Measurements from ENCODE around the gene PRRC2B.

PRRC2B gene

GRCh38 chr9:131490514-131490913 lies 96.6 kb downstream of the PRRC2B start:
- Histone ChIP-seq H3K4me3 (ENCODE audit: low read length) (no peak overlapping the region), H3K9me3 (ENCODE audit: control insufficient read depth, low read length) (no peaks in the 10 kb centered on the region), H3K36me3 (ENCODE audit: control insufficient read depth, insufficient read depth, low read length) (peaks cover 53% of the 10 kb centered on the region), H3K27me3 (ENCODE audit: control insufficient read depth, insufficient read depth, low read length) (no peaks in the 10 kb centered on the region), H3K4me1 (ENCODE audit: control insufficient read depth, insufficient read depth, low read length) (no peaks in the 10 kb centered on the region), H3K9ac (ENCODE audit: low read length) (no peak overlapping the region)

- no peaks in the 10 kb centered on the region for H3K4me1 ChIP-seq (ENCODE audit: control insufficient read depth, insufficient read depth, low read length)
- no peak overlapping the region for H3K4me3 ChIP-seq (ENCODE audit: low read length)
- no peak overlapping the region for H3K9ac ChIP-seq (ENCODE audit: low read length)
- H3K36me3 ChIP-seq (ENCODE audit: control insufficient read depth, insufficient read depth, low read length) = peaks cover 53% of the 10 kb centered on the region
- H3K9me3 ChIP-seq (ENCODE audit: control insufficient read depth, low read length) = no peaks in the 10 kb centered on the region
- no peaks in the 10 kb centered on the region for H3K27me3 ChIP-seq (ENCODE audit: control insufficient read depth, insufficient read depth, low read length)
These were observed 97.3 kb downstream of the PRRC2B start for GRCh38 chr9:131491001-131491710.

GRCh38 chr9:131492070-131492469 lies 98.2 kb downstream of the PRRC2B start:
- H3K9me3 ChIP-seq (ENCODE audit: control insufficient read depth, low read length) = no peaks in the 10 kb centered on the region
- no peak overlapping the region for H3K9ac ChIP-seq (ENCODE audit: low read length)
- no peaks in the 10 kb centered on the region for H3K27me3 ChIP-seq (ENCODE audit: control insufficient read depth, insufficient read depth, low read length)
- H3K36me3 ChIP-seq (ENCODE audit: control insufficient read depth, insufficient read depth, low read length) = peaks cover 53% of the 10 kb centered on the region
- H3K4me3 ChIP-seq (ENCODE audit: low read length) = no peak overlapping the region
- no peaks in the 10 kb centered on the region for H3K4me1 ChIP-seq (ENCODE audit: control insufficient read depth, insufficient read depth, low read length)

DNA sequence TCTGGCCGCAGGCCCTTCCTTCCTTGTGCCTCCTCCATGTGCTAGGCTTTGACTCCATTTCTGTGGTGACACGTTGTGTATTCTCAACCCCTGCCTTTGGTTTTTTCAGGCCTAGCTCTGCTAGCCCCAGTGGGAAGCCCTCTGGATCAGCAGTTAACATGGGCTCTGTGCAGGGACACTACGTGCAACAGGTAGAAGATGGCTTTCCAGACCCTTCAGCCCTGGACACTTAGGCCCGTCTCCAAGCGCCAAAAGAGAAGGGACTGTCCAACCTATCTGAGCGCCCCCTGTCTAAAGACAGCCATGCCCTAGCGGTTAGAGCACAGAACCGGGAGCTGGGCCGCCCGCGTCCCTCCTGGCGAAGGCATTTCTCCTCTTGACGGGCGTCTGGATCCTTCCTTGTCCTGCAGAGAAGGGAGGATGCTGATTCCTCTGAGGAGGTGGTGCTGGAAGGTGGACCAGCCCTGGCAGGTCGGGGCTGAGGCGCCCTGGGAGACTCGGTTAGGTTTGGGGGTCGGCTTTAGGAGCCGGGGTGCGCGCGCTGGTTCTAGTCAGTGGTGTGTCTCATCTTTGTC lies 100.5 kb downstream of the PRRC2B start:
- Histone ChIP-seq H3K27me3 (ENCODE audit: control insufficient read depth, insufficient read depth, low read length) (no peaks in the 10 kb centered on the region), H3K36me3 (ENCODE audit: control insufficient read depth, insufficient read depth, low read length) (peaks cover 38% of the 10 kb centered on the region), H3K9me3 (ENCODE audit: control insufficient read depth, low read length) (no peaks in the 10 kb centered on the region), H3K4me3 (ENCODE audit: low read length) (no peak overlapping the region), H3K9ac (ENCODE audit: low read length) (no peak overlapping the region), H3K4me1 (ENCODE audit: control insufficient read depth, insufficient read depth, low read length) (no peaks in the 10 kb centered on the region)

DNA sequence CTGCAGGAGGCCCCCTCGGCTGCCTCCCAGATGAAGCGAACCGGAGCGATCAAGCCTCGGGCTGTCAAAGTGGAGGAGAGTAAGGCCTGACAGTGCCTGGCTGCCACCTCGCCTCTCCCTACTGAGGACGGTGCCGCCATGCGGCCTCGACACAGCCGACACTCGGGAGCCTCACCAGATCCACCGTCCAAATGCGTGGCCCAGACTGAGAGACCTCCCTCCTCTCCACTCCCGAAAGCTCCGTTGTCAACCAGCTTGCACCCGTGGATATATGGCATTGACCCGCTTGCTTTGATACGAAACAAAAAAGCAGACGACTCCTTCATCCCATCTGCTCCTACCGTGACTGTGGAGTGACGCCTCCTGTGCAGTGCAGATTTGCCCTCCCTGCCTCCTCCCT lies 101.9 kb downstream of the PRRC2B start:
- no peaks in the 10 kb centered on the region for H3K27me3 ChIP-seq (ENCODE audit: control insufficient read depth, insufficient read depth, low read length)
- no peak overlapping the region for H3K9ac ChIP-seq (ENCODE audit: low read length)
- no peaks in the 10 kb centered on the region for H3K4me1 ChIP-seq (ENCODE audit: control insufficient read depth, insufficient read depth, low read length)
- peaks cover 25% of the 10 kb centered on the region for H3K36me3 ChIP-seq (ENCODE audit: control insufficient read depth, insufficient read depth, low read length)
- no peak overlapping the region for H3K4me3 ChIP-seq (ENCODE audit: low read length)
- H3K9me3 ChIP-seq (ENCODE audit: control insufficient read depth, low read length) = no peaks in the 10 kb centered on the region

DNA sequence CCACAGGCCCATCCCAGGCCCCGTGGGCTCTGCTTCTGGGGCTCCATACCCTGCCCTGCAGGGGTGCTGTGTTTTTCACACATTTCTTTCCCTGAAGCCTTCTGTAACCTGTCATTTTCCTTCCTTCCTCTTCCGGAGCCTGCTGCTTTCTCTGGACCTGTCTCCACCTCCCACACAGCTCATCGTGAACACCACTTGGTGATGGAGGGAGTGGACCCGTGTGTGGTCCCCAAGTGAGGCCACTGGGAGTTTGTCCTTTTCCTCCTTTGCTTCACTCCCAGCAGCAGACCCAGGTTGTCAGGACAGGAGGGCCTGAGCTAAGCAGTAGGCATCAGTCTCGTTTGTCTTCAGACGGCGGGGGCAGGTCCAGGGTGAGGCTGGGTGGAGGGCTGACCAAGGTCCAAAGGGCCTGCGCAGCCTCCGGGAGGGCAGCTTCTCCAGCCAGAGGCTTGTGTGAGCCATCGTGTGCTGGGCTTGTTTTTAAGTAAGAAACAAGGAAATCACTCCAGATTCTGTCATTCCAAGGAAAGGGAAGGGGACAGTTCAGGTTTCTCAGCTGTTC lies 103.0 kb downstream of the PRRC2B start:
- H3K36me3 ChIP-seq (ENCODE audit: control insufficient read depth, insufficient read depth, low read length) = peaks cover 16% of the 10 kb centered on the region
- H3K9me3 ChIP-seq (ENCODE audit: control insufficient read depth, low read length) = no peaks in the 10 kb centered on the region
- no peaks in the 10 kb centered on the region for H3K27me3 ChIP-seq (ENCODE audit: control insufficient read depth, insufficient read depth, low read length)
- H3K4me1 ChIP-seq (ENCODE audit: control insufficient read depth, insufficient read depth, low read length) = no peaks in the 10 kb centered on the region
- no peak overlapping the region for H3K9ac ChIP-seq (ENCODE audit: low read length)
- no peak overlapping the region for H3K4me3 ChIP-seq (ENCODE audit: low read length)

- Histone ChIP-seq H3K27me3 (ENCODE audit: control insufficient read depth, insufficient read depth, low read length) (peaks cover 11% of the 10 kb centered on the region), H3K4me1 (ENCODE audit: control insufficient read depth, insufficient read depth, low read length) (peaks cover 11% of the 10 kb centered on the region), H3K9me3 (ENCODE audit: control insufficient read depth, low read length) (no peaks in the 10 kb centered on the region), H3K4me3 (ENCODE audit: low read length) (no peak overlapping the region), H3K9ac (ENCODE audit: low read length) (no peak overlapping the region), H3K36me3 (ENCODE audit: control insufficient read depth, insufficient read depth, low read length) (peaks cover 2% of the 10 kb centered on the region)
These were observed 105.4 kb downstream of the PRRC2B start for GRCh38 chr9:131499254-131499767.

GRCh38 chr9:131500377-131500776 lies 106.5 kb downstream of the PRRC2B start:
- H3K4me3 ChIP-seq (ENCODE audit: low read length) = no peak overlapping the region

DNA sequence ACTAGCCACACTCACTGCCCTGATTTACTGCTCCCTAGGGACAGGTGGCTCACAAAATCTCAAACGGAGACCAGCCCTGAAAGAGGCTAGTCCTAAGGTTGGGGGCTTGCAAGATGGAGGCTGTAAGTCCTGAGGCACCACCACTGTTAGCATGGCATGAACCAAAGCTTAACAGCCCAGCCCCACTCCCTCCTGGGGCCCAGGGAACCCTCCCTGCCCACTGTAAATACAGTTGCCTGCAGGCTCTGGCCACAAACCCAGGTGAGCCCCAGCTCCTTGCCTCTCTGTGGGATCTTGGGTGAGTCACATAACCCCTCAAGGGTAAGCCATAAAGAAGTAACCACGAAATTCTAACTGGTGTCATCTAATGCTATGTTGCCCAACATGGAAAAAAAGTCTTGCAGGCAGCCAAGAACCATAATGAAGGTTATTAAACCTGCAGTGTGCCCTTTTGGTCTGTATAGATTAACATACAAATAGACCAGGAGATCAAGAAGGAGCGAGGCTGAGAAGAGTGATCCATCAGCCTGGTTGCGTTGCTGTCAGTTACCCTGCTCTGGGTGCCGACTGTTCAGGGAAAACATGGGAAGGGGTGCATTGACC lies 107.2 kb downstream of the PRRC2B start:
- no peaks in the 10 kb centered on the region for H3K9me3 ChIP-seq (ENCODE audit: control insufficient read depth, low read length)
- peaks cover 13% of the 10 kb centered on the region for H3K4me1 ChIP-seq (ENCODE audit: control insufficient read depth, insufficient read depth, low read length)
- no peaks in the 10 kb centered on the region for H3K36me3 ChIP-seq (ENCODE audit: control insufficient read depth, insufficient read depth, low read length)
- peaks cover 12% of the 10 kb centered on the region for H3K27me3 ChIP-seq (ENCODE audit: control insufficient read depth, insufficient read depth, low read length)
- H3K9ac ChIP-seq (ENCODE audit: low read length) = no peak overlapping the region
- no peak overlapping the region for H3K4me3 ChIP-seq (ENCODE audit: low read length)

More at GRCh38 chr9:131500377-131500776, 106.5 kb downstream of the PRRC2B start:
- H3K4me1 ChIP-seq (ENCODE audit: control insufficient read depth, insufficient read depth, low read length) = peaks cover 13% of the 10 kb centered on the region
- no peak overlapping the region for H3K9ac ChIP-seq (ENCODE audit: low read length)
- H3K36me3 ChIP-seq (ENCODE audit: control insufficient read depth, insufficient read depth, low read length) = no peaks in the 10 kb centered on the region
- H3K27me3 ChIP-seq (ENCODE audit: control insufficient read depth, insufficient read depth, low read length) = peaks cover 12% of the 10 kb centered on the region
- H3K9me3 ChIP-seq (ENCODE audit: control insufficient read depth, low read length) = no peaks in the 10 kb centered on the region

- no peaks in the 10 kb centered on the region for H3K36me3 ChIP-seq (ENCODE audit: control insufficient read depth, insufficient read depth, low read length)
- no peaks in the 10 kb centered on the region for H3K9me3 ChIP-seq (ENCODE audit: control insufficient read depth, low read length)
- peak within 1 kb of the TSS; percentile 72 for H3K9ac ChIP-seq (ENCODE audit: low read length)
- peaks cover 12% of the 10 kb centered on the region for H3K27me3 ChIP-seq (ENCODE audit: control insufficient read depth, insufficient read depth, low read length)
- H3K4me3 ChIP-seq (ENCODE audit: low read length) = peak within 1 kb of the TSS; percentile 40
- peaks cover 13% of the 10 kb centered on the region for H3K4me1 ChIP-seq (ENCODE audit: control insufficient read depth, insufficient read depth, low read length)
These were observed 109.1 kb downstream of the PRRC2B start, which contains the start of gene POMT1 for GRCh38 chr9:131502781-131503625. POMT1 (plus strand) TSS chr9:131502918; CDS start chr9:131504219, 1,301 bp downstream.

DNA sequence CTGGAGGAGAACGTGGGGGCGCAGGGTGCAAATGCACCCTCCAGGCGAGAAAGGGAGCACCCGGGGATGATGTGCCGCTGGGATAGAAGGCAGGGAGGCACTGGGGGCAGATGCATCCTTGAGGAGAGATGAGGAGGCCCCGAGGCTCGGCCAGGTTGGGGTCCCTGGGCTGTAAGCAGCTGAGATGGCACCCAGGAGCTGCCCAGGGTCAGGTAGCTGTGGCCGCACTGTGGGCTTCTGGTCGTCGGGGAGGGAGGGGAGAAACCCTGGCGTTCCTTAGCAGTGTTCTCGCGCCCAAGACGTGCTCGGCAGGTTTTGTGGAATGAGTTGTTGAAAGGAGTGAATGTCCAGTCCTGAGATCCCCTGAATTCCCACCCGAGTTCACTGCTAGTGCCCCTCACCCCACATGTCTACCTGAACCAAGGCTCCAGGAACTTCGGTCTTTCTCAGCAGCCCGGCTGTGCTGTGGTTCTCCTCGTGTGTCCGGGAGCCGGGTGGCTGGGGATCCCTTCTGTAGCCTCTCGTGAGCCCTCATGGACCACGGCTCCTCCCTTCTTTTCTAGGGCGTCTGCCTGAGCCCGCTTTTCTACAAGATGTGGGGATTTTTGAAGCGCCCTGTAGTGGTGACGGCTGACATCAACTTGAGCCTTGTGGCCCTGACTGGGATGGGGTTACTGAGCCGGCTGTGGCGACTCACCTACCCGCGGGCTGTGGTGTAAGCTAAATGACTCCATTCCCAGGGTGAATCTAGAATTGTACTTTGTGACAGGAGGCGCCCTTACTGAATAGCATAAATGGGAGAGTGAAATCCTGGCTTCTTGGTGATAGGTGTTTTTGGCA lies 110.0 kb downstream of the PRRC2B start:
- Histone ChIP-seq H3K27me3 (ENCODE audit: control insufficient read depth, insufficient read depth, low read length) (peaks cover 12% of the 10 kb centered on the region), H3K9ac (ENCODE audit: low read length) (peak overlapping the region; percentile 72), H3K36me3 (ENCODE audit: control insufficient read depth, insufficient read depth, low read length) (no peaks in the 10 kb centered on the region), H3K4me3 (ENCODE audit: low read length) (peak overlapping the region; percentile 40), H3K9me3 (ENCODE audit: control insufficient read depth, low read length) (no peaks in the 10 kb centered on the region), H3K4me1 (ENCODE audit: control insufficient read depth, insufficient read depth, low read length) (peaks cover 13% of the 10 kb centered on the region)

All from mucosa of stomach (tissue), 1 donor.